ENCODE measurements around the gene RAB4A.
A peak's percentile ranks its signal among the peaks of the same experiment; 100 is the strongest.

The RAB4A gene

DNA sequence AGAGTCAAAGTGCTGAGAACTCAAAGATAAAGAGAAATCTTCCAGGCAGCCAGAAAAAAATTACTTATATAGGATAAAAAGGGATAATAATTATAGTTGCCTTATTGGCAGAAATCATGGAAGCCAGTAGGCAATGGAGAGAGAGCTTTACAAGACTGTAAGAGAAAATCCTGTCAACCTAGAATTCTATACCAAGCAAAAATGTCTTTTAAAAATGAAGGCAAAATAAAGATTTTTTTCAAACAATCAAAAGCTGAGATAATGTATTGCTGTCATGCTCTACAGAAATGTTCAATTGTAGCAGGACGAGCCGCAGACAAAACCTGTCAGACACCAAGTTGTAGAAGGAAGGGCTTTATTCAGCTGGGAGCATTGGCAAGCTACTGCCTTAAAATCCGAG lies 26.8 kb upstream of the RAB4A start:
- DNase-seq (ENCODE audit: low read depth in 2 of 2): no peak

DNA sequence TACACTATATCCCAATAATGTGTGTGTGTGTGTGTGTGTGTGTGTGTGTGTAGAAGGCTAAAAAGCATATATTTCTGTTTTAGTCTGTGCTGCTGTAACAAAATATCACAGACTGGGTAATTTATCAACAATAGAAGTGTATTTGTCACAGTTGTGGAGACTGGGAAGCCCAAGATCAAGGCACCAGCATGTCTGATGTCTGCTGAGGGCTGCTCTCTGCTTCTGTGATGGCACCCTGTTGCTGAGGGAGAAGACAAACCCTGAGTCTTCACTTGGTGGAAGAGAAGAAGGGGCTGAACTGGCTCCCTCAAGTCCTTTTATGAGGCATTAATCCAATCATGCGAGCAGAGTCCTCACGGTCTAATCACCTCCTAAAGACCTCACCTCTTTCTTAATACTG lies 23.0 kb upstream of the RAB4A start:
- no peak for DNase-seq (ENCODE audit: low read depth in 2 of 2)

DNA sequence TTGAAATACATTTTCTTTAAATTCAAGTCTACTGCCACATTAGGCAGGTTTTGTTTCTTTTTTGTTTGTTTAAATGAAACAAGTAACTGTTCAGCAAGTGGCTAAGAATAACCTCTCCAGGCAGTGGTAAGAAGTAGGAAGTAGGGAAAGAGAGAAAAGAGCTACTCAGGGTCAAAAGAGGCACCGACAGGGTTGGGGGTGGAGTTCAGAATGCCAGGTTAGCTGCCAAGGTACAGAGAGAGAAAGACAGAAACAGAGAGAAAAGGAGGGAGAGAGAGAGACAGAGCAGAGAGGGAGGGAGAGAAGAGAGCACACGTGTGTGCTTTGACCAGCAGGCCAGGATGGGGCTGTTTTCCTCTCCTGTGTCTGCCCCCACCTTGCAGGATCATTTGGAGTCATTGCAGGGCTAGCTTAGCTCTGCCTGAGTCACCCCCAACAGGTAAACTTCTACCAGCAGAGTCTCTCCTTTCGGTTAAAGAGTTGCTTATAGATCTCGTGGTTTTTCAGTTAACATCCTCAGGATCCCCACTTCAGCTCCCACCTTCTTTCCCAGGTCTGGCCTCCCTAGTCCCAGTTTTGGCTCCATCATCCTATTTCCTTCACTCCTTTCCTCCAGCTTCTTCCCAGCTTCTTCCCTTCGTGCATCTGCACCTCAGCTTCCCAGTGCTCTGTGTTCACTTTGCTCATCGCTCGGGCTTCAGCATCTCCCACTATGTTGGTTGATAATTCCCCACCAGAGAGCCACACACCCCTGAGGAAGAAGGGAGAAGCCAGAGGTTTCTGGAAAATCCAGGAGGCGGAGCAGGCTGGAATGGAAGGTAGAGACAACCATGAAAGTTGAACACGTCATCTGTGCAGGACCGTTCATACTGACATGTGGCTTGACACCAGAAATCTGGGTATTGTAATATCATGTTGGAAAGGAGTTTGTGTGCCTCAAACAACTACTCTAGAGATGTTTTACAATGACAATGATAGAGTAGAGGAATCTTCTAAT lies 21.8 kb upstream of the RAB4A start:
- DNase-seq (ENCODE audit: low read depth in 2 of 2): no peak

DNA sequence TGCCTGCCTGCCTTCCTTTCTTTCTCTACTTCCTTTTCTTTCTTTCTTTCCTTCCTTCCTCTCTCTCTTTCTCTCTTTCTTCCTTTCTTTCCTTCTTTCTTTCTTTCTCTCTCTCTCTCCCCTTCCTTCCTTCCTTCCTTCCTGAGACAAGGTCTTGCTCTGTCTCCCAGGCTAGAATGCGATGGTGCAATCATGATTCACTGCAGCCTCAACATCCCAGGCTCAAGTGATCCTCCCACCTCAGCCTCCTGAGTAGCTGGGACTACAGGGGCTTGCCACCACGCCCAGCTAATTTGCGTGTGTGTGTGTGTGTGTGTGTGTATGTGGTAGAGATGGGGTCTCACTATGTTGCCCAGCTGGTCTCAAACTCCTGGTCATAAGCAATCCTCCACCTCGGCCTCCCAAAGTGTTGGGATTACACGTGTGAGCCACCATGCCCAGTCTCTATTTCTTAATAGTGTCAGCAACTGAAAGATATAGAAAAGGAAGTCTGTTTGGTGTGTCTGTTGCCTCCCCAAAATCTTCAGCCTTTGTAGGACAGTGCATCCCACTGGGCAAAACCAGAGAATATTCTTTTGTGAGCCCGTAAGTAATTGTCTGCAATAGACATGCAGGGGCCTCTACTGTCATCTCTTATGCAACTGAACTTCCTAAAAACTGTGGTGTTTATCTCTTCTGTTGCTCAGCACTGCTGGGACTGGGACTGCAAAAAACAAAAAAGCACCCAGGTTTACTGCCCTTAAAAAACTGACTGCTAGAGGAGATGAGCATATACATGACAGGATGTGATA lies 20.9 kb upstream of the RAB4A start:
- no peak for DNase-seq (ENCODE audit: low read depth in 2 of 2)

DNA sequence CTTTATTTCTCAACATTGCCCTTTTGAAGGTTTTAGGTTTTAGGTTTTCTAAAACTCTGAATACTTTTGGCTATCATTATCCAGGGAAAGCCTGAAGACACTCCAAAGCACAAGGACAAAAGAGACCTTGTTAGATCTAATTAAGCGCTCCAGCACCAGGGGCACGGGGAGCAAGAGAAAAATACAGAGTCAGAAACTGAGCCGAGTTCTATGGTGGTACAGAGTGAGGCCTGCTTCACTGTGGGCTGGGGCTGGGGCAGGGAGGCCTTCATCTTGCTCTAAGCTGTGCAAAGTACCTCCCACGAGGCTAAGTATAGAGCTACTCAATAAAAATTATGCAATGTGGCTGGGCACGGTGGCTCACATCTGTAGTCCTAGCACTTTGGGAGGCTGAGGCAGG lies 19.7 kb upstream of the RAB4A start:
- DNase-seq (ENCODE audit: low read depth in 2 of 2): no peak

DNA sequence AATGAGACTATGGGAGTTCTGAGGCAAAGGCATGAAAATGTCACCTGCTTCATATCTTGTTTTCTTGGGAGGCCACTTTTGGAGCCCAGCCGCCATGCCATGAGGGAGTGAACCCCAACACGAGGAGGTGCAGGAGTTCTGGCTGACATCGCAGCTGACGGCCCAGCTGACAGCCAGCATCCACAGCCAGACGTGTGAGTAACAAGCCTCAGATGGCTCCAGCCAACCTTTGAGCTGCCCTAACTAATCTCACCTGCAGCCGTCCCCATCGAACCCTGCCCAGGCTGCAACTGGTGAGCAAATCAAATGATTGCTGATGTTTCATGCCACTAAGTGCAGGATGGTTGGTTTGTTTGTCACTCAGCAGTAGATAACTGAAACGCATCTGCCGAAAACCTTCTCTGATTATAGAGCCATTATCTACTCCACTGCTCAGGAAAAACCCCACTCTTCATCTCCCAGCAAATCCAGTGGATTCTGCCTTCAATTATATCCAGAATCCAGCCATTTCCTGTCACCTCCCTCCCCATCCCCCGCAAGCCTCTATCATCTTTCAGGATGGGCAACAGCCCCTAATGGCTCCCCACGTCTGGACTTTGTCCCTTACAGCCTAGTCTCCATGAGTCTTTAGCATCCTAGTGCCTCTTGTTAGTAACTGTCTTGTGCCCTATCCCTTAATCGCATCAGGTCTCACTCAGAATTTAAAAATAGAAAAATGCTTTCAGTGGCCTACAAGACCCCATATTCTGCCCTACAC lies 18.5 kb upstream of the RAB4A start:
- DNase-seq (ENCODE audit: low read depth in 2 of 2): no peak

DNA sequence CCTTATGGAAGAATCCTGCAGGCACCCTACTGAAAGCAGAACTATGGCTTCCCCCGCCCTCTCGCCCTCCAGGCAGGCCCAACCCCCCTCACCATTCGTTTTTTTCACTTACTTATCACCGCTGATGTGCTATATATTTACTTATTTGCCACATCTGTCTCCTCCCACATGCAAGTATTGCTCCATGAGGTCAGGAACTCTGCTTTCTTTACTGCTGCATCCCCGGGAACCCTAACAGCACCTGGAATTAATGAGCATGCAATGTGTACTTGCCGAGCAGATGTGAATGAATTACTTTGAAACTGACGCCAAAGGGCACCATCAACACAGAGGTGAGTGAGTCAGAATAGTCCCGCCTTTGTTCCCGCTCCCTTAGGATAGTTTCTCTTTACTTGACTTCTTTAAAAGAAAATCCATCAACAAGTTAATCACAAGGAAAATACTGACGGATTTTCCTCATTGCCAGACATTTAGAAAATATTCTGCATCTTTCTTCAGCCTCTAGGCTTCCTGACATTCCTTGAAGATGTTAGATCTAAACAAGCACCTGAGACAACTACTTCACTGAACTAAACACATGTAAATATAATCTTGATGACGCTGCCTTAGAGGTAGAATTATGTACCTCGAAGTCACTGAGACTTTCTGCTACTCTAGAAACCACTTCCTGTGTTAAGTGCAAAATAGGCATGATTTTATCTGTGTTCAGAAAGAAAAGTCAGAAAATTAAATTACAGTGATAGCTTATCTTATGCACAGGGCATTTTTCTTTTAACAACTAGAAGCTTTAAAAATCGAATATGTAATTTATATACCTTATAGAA lies 17.5 kb upstream of the RAB4A start:
- no peak for DNase-seq (ENCODE audit: low read depth in 2 of 2)

DNA sequence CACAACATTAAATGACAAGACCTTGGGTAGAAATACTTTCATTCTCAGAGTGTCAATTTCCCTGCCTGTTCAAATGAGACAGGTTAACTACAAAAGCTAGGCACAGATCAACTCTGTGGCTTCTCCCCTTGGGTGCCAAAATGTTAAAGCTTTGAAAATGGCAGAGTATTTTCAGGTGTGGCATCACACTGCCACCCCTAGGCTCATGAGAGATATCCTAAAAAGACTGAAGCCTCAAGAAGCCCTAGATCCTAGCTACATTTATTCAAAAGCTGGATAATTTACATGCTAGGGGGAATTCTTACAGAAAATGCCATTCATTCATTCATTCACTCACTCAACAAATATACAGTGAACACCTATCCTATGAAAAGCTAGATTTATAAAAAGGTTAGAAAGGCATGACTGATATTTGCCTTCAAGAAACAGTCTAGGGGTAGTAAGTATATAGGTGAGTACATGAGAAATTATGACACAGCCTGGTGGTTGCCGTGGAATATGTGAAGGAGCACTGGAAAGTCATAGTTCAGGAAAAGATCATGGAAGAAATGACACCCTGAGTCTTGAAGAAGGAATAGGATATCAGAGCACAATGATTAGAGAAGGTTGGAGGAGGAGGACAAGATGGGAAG lies 15.9 kb upstream of the RAB4A start:
- DNase-seq (ENCODE audit: low read depth in 2 of 2): no peak

DNA sequence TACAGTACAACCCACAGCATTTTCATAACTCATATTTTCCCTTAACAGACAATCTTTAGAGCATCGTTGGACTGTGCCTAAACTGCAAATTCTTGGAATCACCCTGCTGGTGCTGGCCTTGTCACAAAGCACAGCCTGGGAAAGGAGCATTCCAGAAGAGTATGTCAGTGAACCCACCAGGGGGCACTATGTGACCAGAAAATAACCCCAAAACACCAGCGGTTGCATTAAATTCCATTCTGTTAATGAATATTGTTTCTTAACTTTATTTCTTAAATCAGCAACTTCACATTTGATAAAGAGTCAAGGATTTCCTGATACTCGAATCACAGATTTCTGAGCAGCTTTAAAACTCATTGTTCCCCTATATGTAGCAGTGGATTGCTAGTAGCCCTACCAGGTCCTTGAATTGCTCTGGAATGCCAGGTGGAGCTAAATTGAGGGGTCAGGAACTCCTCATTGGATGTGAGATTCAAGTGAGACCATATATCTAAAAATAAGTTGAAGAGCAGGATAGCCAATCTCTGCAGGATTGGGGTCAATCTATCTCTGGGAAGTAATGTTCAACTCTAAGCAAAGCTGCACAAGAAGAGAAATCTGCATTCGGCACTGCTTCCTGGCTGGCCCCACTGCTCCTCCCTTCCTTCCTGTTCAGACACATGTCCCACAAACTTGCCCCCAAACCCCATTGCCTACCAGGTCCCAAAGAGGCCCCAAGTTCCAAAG lies 12.7 kb upstream of the RAB4A start:
- DNase-seq (ENCODE audit: low read depth in 2 of 2): peak; percentile 21 to 41

DNA sequence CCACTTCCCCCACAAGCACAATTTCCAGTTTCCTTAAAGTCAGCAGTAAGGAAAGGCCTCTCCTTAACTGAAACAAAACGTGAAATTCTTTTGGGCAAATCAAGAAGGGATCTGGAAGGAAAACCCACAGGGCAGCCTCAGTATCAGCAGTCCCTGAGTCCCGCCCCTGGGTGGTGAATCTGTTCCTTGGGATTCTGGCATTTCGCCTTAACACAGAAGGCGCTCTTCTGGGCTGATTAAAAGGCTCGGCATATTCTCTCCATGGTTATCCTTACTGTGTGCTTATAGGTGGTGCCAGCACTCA lies 12.2 kb upstream of the RAB4A start:
- DNase-seq (ENCODE audit: low read depth in 2 of 2): no peak

DNA sequence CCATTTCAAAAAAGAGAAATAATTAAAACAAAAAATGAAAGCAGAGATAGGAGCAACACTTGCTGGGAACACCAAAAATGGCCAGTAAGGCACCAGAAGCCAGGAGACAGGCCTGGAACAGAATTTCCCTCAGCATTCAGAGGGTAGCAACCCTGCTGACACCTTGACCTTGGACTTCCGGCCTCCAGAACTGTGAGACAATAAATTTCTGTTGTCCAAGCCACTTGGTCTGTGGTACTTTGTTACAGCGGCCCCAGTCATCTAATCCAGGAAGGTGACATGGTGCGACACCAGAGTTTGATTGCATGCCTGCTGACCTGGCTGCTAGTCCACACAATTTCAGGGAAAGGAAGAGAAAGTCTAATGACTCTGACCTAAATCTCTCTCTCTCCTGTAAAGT lies 10.6 kb upstream of the RAB4A start:
- DNase-seq (ENCODE audit: low read depth in 2 of 2): no peak

DNA sequence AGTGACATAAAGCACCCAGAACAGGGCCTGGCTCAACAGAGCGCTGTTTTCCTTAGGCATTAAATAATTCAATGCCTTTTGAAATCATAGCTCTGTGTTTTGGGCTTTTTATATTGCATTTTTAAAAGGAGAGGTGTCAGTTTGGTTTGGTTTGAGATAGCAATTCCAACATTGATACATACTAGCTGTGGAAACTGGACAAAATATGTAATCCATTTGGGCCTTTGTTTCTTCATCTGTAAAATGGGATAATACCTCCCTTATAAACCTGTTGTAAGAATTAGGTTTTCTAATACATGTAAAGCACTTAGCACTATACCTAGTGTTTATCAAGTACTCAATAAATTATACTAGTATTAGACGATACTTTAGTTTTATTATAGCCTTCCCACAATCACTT lies 8.7 kb upstream of the RAB4A start:
- DNase-seq (ENCODE audit: low read depth in 2 of 2): no peak

DNA sequence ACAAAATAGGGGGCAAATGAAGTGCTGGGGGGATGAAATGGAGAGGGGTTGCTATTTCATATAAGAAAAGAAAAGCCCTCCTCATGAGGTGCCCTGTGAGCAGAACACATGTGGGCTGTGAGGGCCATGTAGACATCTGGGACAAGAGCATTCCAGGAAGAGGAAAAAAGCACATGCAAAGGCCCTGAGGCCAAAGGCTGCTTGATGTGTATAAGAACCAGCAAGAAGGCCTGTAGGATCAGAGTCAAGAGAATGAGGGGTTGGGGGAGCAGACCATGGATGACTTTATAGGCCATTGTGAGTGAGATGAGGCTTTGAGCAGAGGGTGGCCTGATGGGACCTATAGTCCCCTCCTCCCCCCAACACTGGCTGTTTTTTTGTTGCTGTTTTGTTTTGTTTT lies 7.7 kb upstream of the RAB4A start:
- no peak for DNase-seq (ENCODE audit: low read depth in 2 of 2)

DNA sequence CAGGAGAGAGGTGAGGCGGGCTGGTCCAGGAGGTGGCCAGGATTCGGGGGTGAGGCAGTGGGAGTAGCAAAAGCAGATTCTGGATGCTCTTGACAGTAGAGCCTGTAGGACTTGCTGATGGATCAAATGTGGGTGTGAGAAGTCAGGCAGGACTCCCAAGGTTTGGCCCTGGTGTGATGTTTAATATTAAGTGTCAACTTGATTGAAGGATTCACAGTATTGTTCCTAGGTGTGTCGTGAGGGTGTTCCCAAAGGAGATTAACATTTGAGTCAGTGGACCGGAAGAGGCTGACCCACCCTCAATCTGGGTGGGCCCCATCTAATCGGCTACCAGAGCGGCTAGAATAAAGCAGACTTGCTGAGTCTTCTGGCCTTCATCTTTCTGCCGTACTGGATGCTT lies 6.8 kb upstream of the RAB4A start:
- DNase-seq (ENCODE audit: low read depth in 2 of 2): no peak

DNA sequence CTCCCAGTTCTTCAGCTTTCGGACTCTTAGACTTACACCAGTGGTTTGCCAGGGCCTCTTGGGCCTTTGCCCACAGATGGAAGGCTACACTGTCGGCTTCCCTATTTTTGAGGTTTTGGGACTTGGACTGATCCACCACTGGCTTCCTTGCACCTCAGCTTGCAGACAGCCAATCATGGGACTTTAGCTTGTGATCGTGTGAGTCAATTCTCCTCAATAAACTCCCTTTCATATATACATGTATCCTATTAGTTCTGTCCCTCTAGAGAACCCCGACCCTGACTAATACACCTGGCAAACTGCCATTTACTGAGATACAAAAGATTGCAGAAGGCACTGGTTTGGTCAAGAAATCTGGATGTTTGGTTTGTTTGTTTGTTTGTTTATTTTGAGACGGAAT lies 6.4 kb upstream of the RAB4A start:
- no peak for DNase-seq (ENCODE audit: low read depth in 2 of 2)

DNA sequence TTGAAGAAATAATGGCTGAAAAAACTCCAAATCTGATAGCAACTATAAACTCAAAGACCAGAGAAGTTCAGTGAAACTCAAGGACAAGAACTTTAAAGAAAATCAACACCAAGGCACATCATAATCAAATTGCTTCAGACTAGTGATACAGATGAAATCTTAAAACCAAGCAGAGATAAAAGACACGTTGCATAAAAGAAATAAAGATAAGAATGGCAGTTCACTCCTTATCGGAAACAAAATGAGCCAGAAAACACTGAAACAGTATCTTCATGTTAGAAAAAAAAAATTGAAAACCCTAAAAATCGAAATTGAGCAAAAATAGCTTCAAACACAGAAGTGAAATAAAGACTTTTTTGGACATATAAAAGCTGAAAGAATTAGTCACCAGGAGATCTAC lies 4.6 kb upstream of the RAB4A start:
- DNase-seq (ENCODE audit: low read depth in 2 of 2): no peak

DNA sequence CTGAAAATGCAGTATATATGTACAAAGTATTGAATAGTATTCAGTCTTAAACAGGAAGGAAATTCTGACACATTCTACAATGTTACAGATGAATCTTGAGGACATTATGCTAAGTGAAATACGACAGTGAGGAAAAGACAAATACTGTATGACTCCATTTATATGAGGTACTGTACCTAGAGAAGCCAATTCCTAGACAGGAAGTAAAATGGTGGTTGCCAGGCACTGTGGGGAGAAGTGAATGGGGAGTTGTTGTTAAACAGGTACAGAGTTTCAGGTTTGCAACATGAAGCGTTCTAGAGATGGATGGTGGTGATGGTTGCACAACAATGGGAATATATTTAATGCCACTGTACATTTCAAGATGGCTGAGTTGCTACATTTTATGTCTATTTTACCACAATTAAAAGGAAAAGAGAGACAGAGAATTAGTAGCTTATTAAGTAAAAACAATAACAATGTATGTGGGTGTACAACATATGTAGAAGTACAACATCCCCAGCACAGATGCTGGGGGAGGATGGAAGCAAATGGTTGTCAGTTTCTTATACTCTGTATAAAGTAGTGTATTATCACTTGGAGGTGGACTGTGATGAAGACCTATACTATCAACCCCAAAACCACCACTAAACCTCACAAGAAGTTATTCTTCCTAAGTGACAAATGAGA lies 3.9 kb upstream of the RAB4A start:
- no peak for DNase-seq (ENCODE audit: low read depth in 2 of 2)

DNA sequence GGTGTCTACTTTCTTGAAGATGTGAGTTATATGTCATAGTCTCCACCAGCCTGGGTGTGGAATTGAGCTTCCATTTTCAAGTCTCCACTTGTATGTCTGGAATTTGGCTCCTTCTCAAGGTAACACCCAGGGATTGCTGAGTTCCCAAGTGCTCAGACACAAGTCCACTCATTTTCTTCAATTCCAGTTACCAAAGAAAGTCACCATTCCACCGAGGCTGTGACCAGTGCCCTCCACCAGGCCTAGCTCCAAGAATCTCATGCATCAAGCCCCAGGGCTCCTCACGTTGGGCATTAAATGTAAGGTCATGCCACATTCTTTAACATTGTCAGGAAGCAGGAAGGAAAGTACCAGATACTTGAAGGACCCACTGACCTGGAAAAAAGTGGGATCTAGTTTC lies 2.4 kb upstream of the RAB4A start:
- no peak for DNase-seq (ENCODE audit: low read depth in 2 of 2)

DNA sequence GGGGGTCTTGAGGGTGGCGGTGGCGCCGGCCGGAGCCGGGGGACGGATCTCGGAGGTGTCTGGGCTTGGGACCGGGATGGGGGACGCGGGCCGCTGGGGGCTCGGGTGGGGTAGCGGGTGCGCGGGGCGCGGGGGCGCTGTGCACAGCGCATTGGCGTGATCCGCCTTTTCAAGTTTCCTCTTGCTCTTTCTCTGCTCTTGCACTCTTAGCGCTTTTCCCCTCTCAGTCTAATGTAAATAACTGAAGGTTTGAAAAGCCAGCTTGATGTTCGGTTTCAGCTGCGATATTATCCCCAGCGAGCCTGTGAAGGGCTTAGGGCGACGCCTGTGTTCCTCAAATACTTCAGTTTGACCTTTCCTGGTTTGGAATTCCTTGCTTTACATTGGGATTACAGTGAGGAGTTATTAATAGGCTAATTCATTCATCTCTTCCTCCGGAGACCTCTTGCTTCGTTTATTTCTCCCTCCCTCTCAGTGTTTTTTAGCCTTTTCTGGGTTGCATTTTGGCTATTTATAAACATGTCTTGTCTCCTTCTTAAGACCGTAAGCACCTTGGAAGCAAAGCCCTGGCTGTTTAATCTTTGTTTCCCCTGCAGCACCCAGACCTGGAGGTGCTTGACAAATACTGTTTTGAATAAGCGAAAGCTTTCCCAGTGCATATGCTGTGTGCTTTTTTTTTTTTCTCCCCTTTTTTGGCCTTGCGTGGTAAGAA lies 693 bp downstream of the RAB4A start:
- peak; percentile 15 to 19 for DNase-seq (ENCODE audit: low read depth in 2 of 2)

Measured in stimulated activated CD8-positive, alpha-beta memory T cell treated with anti-CD3 and anti-CD28 coated beads, Interleukin-7, amount 100 ng/mL, for 1 hour (primary cell).